Stimulated activated CD4-positive, alpha-beta T cell treated with anti-CD3 and anti-CD28 coated beads, TNF-alpha, amount 100 ng/mL, for 24 hours (primary cell): Measurements from ENCODE around the gene STK31.
"Not testable (repeated sequence)": the region's sequence is repeated elsewhere in the genome, so short reads cannot be mapped to it uniquely, and the experiment has no call there.

Source experiments
- DNase-seq, 3 experiments: peaks; one replicate each; pipeline ENCODE4 v3.0.0-alpha.2; 2020; ENCODE audit warnings: low read depth in 3 of 3

The STK31 gene

DNA sequence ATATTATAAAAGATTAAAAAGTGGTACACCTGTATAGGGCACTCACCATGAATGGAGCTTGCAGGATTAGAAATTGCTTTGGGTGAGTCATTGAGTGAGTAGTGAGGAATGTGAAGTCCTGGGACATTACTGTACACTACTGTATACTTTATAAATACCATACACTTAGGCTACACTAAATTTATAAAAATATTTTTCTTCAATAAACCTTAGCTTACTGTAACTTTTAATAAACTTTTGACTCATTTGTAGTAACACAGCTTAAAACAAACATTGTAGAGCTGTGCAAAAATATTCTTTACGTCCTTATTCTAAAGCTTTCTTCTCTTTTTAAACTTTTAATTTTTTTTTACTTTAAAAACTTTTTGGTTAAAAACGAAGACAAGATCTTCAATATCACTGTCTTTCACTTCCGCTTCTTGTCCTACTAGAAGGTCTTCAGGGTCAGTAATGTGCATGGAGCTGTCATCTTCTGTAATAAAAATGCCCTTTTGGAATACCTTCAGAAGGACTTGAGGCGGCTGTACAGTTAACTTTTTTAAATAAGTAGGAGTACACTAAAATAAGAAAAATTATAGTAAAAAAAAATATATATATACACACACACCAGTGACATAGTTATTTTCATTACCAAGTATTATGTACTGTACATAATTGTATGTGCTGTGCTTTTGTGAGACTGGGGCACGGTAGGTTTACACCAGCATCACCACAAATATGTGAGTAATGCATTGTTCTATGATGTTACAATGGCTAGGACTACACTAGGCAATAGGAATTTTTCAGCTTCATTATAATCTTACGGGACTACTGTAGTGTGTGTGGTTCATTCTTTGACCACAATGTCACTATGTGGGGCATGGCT is 3.5 kb downstream of the STK31 start:
- no peak for DNase-seq

DNA sequence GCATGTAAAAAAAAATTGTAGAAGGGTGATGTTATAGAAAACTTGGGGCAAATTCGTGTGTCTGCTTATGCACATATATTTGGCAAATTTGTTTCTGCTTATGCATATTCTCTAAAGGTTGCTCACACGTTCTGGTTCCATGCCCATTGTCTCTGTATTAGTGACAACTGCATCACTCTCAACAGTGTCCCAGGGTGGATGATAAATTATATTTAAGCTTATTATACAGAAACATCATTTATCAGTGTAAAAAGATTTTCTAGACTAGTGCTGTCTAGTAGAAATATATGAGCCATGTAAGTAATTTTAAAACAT is 4.1 kb downstream of the STK31 start:
- no peak for DNase-seq

DNA sequence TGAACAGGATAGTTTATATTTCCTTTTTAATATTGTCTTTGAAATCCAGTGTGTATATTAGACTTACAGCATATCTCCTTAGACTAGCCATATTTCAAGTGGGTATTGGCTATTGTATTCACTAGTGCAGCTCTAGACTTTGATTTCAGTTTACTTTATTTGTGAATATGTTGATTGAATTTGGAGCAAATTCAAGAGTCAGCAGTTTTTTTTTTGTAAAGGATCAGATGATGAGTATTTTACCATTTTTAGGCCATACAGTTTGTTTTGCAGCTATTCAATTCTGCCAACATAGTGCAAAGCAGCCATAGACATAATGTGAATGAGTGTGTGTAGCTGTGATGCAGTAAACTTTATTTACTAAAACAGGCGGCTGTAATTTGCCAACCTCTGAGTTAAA is 4.6 kb downstream of the STK31 start:
- no peak for DNase-seq

DNA sequence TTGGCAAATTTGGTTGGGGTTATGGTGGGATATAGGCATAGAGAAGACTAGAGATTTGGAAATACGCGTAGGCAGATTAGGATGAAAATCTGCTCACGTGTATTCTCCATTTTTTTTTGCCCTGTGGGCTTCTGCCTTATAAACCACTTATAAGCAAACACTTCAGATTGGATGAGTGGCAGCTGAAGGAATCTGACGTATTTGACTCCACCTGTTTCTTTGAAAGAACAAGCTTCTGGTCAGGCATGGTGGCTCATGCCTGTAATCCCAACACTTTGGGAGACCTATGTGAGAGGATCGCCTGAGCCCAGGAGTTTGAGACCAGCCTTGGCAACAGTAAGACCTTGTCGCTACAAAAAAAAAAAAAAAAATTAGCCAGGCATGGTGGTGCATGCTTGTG is 5.1 kb downstream of the STK31 start:
- no peak for DNase-seq

DNA sequence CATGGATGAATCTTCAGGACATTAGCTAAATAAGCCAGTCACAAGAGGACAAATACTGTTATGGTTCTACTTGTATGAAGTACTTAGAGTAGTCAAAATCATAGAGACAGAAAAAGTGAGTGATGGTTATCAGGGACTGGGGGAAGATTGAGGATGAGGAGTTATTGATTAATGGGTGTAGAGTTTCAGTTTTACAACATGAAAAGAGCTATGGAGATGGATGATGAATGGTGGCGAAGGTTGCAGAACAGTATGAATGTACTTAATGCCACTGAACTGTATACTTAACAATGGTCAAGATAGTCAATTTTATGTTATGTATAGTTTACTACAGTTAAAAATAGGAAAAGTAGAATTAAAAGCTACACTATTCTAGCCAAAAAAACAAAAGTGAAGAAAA is 7.8 kb downstream of the STK31 start:
- DNase-seq = no peak

DNA sequence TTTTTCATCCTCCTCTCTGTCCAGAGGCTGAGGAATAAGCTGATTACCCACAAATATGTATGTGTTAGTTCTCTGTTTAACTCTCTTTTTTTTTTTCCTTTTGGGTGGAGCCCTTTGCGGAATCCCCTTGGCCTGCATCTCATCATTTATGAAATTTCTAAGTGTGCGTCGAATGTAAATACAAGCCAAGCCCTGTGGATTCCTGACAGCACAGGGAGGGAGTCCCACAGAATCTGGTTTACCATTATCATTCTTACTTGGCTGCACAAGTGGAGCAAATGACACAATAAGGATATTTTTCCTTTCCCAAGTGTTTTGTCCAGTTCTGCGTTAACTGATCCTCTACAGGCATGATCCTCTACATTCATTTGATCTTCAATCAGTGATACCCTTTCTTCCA is 11.4 kb downstream of the STK31 start:
- no peak for DNase-seq

DNA sequence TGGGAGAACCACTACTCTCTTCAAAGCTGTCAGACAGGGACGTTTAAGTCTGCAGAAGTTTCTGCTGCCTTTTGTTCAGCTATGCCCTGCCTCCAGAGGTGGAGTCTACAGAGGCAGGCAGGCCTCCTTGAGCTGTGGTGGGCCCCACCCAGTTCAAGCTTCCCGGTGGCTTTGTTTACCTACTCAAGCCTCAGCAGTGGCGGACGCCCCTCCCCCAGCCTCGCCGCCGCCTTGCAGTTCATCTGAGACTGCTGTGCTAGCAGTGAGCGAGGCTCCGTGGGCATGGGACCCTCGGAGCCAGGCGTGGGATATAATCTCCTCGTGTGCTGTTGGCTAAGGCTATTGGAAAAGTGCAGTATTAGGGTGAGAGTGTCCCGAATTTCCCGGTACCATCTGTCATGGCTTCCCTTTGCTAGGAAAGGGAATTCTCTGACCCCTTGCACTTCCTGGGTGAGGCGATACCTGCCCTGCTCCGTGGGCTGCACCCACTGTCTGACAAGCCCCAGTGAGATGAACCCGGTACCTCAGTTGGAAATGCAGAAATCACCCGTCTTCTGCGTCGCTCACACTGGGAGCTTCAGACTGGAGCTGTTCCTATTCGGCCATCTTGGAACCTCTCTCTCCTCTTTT is 12.7 kb downstream of the STK31 start:
- not testable (repeated sequence) for DNase-seq

DNA sequence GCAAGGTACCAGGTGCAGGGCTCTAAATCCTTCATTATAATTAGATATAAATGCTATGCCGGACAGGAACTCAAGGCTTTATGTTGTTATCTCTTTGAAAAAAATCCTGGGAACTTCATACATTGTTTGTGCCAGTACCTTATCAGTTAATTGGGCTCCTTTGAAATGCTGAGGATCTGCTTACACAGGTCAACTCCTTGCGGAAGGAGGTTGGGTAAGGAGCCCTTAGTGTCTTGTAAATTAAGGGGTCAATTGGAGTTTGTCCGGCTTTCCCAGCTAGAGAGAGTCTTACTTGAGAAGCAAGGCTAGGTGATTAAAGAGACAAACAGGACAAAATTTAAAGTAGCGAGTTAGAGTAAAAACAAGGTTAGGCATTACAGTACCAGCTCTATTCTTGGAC is 14.1 kb downstream of the STK31 start:
- not testable (repeated sequence) for DNase-seq

DNA sequence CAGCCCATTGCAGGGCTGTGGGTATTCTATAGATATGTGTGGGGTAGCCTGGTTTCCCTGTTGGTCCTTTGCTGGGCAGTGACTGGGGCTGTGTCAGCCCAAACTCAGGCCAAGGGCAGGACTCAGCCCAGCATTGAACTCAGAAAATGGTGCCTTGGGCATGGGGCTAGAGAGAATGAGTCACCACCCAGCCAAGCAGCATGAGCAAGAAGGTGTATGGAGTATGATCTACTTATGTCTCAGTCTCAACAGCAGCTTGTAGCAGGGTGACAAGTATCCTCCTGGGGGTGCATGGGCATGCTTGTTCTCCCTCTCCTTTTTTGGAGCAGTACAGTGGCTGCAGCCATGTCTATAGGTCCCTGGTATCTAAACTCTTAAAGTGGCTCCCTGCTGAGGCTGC is 32.0 kb downstream of the STK31 start:
- no peak for DNase-seq

DNA sequence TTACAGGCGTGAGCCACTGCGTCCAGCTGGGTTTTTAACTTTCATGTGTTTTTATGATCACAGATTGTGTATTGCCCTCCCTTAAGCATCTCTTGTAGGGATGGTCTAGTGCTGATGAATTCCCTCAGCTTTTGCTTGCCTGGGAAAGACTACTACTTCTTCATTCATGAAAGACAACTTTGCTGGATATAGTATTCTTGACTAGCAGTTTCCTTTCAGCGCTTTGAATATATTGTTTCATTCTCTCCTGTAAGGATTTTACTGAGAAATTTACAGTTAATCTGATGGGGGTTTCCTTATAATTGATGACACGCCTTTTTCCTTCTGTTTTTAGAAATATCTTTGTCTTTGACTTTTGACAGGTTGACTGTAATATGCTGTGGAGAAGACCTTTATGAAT is 33.2 kb downstream of the STK31 start:
- no peak for DNase-seq

DNA sequence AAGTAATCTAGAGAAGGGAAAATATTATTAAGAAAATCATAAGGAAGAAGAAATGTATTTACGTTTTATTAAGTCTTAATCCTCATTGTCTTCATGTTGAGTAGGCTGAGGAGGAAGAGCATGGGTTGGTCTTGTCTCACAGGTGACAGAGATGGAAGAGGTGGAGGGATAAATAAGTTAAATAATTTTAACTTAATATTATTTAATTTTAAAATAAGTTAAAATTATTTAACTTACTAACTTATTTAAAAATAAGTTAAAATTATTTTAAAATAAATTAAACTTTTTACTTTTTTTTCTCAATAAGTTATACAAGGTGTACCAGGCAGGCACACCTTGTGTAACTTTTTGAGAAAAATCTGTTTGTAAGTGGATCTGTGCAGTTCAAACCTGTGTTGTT is 36.6 kb downstream of the STK31 start:
- DNase-seq = no peak

DNA sequence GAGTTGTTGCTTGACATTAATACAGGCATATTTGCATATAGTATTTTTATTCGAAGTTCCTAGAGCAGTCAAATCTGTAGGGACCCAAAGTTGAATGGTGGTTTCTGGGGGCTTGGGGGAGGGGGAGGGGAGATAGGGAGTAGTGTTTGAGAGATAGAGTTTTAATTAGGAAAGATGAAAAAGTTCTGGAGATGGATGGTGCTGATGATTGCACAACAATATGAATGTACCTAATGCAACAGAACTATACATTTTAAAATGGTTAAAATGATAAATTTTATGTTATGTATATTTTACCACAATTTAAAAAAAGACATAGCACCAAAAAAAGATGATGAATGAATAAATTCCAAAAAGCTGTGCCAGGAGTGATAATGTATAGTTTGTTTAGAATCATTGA is 41.8 kb downstream of the STK31 start:
- DNase-seq = no peak

DNA sequence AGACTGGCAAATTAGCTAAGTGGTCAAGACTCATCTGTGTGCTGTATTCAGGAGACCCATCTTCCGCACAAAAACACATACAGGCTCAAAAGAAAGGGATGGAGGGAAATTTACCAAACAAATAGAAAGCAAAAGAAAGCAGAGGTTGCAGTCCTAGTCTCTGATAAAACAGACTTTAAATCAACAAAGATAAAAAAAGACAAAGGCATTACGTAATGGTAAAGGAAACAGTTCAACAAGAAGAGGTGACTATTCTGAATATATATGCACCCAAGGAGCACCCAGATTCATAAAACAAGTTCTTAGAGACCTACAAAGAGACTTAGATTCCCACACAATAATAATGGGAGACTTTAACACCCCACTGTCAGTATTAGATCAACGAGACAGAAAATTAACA is 48.8 kb downstream of the STK31 start:
- DNase-seq = not testable (repeated sequence)

DNA sequence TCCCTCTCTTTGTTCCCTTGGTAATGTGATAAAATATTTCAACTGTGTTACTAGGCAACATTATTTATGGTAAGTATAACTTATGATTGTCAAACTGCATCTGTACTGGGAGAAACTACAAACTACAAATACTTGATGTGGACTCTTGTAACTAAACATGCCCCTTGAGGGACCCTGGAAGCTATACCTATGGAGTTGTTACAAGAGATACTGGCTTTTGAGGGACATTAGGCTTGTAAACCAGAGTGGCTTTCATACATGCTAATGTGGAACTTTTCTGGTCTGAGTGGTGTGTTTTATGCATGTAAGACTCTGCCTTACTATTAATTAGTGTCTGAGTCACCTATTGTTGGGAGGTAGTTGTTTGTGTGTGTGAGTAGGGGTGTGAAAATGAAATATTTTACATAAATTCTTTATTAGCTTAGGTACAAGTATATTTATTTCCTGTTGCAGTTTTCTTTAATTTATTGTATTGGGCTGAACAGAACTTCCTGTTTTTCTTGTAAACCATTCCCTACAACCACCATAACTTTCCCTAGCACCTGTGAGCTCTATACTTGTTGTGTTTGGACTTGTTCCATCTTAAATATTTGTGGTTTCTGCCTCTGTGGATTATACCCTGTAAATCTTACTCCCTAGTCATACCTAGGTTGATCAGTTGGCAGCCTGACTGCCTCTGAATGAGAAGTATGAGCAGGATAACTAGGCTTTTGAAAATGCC is 49.8 kb downstream of the STK31 start:
- DNase-seq = no peak

DNA sequence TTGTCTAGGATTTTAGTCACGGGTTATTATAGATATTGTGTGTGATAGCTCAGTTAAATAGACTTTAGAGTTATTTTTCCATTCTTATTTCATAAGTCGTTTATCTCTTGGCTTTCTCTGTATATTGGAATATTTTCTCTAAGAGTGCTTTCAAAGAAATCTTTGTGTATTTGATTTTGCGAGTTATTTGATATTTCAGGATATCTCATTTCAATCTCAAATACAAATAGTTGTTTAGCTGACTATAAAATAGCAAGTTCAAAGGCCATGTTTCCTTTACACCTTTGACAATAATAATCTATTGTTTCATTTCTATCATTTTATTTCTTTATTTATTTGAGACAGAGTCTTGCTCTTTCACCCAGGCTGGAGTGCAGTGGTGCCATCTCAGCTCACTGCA is 55.9 kb downstream of the STK31 start:
- DNase-seq = no peak

DNA sequence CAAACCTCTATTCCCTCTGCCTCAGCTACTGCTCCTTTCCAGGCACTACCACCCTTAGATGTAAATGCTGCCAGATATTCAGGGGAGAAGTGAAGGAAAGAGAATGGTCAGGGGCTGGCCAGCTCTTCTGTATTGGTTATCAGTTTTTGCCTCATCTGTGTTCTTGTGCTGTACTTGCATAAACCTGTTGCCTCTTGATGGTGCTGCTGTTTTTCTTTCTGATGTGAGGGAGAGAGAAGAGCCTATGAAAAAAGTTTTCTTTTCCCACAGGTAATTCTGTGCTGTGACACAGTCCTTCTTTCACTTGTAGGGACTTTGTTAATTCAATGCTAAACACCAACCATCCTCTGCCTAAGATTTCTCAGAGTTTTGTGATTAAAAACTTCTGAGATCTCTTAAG is 57.5 kb downstream of the STK31 start:
- no peak for DNase-seq

DNA sequence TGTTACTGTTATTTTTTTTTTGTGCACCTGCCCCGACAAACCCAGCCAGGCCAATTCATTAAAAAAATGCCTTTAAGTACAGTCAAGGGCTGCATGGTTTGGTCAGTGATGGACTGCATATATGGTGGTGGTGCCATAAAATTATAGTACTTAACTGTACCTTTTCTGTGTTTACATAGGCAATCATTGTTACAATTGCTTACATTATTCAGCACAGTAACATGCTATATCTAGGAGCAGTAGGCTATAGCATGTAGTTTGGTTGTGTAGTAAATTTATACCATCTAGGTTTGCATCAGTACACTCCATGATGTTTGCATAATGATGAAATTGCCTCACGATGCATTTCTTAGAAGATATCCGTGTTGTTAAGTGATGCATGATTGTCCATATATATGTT is 58.0 kb downstream of the STK31 start:
- no peak for DNase-seq

DNA sequence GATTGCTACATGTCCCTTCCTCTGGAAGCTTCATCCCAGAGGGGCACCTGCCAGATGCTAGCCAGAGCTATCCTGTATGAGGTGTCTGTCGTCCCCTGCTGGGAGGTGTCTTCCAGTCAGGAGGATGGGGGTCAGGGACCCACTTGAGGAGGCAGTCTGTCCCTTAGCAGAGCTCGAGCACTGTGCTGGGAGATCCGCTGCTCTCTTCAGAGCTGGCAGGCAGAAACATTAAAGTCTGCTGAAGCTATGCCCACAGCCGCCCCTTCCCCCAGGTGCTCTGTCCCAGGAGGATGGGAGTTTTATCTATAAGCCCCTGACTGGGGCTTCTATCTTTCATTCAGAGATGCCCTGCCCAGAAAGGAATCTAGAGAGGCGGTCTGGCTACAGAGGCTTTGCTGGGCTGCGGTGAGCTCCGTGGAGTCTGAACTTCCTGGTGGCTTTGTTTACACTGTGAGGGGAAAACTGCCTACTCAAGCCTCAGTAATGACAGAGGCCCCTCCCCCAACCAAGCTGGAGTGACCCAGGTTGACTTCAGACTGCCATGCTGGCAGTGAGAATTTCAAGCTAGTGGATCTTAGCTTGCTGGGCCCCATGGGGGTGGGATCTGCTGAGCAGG is 69.3 kb downstream of the STK31 start:
- DNase-seq = not testable (repeated sequence)

DNA sequence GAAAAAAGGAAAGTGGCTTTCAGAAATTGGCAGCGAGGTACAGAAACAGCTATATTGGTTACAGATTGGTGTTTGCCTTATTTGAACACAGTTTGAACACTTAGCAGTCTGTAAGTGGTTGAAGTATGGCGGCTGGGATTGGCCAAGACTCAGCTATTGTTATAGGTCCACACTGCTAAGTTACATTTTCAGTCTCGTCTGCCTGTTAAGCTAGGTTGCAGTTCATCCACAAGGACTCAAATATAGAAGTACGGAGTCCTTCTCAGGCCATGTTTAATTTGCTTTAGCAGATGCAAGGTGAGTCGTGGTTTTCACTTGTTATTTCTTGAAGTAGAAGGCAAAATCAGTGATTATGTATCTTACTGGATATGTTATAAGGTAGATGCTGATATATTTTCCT is 73.1 kb downstream of the STK31 start:
- no peak for DNase-seq

DNA sequence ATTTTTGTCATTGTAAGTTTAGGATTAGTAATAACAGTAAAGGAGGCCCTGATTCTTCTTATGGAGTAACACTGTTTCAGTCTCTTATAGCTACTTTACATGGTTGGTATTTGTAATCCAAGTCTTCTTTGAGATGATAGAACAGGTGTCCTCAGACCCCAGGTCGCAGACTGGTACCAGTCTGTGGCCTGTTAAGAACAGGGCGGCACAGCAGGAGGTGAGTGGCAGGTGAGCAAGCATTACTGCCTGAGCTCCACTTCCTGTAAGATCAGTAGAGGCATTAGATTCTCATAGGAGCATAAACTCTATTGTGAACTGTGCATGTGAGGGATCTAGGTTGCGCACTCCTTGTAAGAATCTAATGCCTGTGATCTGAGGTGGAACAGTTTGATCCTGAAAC is 77.3 kb downstream of the STK31 start:
- no peak for DNase-seq

DNA sequence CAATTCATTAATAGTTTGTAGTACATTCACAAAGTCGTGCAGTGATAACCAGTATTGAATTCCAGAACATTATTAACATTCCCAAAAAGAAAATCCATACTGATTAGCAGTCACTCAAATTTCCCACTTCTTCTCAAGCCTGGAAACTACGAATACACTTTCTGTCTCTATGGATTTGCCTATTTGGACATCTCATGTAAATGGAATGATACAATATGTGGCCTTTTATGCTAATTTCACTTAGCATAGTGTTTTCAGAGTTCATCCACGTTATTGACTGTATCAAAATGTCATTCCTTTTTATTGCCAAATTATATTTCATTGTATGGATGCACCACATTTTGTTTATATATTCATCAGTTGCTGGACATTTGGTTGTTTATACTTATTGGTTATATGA is 78.8 kb downstream of the STK31 start:
- DNase-seq = no peak

DNA sequence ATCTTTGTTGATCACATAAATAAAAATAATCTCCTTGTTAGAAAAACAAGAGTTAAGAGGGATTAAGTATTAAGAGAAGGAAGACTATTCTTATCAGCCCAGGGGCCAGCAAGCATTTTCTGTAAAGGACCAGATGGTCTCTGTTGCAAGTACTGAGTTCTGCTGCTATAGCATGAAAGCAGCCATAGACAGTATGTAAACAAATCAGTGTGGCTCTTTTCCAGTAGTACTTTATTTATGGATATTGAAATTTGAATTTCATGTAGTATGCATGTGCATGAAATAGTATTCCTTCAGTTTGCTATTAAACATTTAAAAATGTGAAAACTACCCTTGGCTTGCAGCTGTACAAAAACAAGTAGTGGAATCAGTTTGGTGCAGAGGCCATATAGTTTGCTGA is 81.7 kb downstream of the STK31 start:
- DNase-seq = no peak
